ENCODE data around the gene ARPC4. TPM values are rescaled to one million over a fixed set of nuclear protein-coding genes. Genes with fewer than 3 reads are reported as not detected.
"Not testable (repeated sequence)": the region's sequence is repeated elsewhere in the genome, so short reads cannot be mapped to it uniquely, and the experiment has no call there.

ARPC4 gene
- polyA plus RNA-seq, 2 of the 4 experiments (the other 2 are of a cell fraction): 140 to 298 TPM

- TF ChIP-seq EHF (CRISPR knock-in tag; IDR thresholded peaks at IDR 0.05) (no peak), TFCP2L1 (CRISPR knock-in tag; IDR thresholded peaks at IDR 0.05) (no peak), CTCF (IDR thresholded peaks at IDR 0.05) (0 out of 3 replicates have a peak, but pooled peaks have one; percentile 6), GATA3 (IDR thresholded peaks at IDR 0.05; ENCODE audit: borderline replicate concordance) (no peak), RAD21 (conservative IDR thresholded peaks at IDR 0.05 in 1 of 2, IDR thresholded peaks at IDR 0.05 in 1 of 2) (peak; percentile 16 to 55; a peak in 3 of 5 replicates), SMC3 (IDR thresholded peaks at IDR 0.05) (no peak), EHMT2 (IDR thresholded peaks at IDR 0.05; ENCODE audit: low read depth) (no peak), PHF8 (IDR thresholded peaks at IDR 0.05; ENCODE audit: borderline replicate concordance, low read depth) (no peak), NPAS2 (CRISPR knock-in tag; IDR thresholded peaks at IDR 0.05; ENCODE audit: borderline replicate concordance) (no peak)
- 58% methylated on average over 6 of the region's 6 CpGs for WGBS (ENCODE audit: missing lambda C conversion rate)
- Histone ChIP-seq H3K4me3 (no peak overlapping the region), H3K9me3 (no peaks in the 10 kb centered on the region), H3K4me1 (peaks cover 3% of the 10 kb centered on the region; the same call in 1 of the 3 replicates), H3K27ac (no peak overlapping the region), H3K4me2 (no peak overlapping the region)
- DNase-seq (ENCODE audit: low read depth in 1 of 2, low spot score in 1 of 2): no peak
- no peak for ATAC-seq
- POLR2A ChIA-PET: interaction anchor here (0.6 kb wide), 1 partner anchor 833 kb away, joined by 4 read pairs; no protein-coding TSS in a partner anchor
- no peak for FAIRE-seq
- CTCF ChIA-PET: interaction anchor here (0.6 to 1.5 kb wide), 7 partner anchors 12 to 99 kb away, joined by 3 to 9 read pairs (median 3); no protein-coding TSS in a partner anchor
Observed at GRCh38 chr3:9852528-9852927, 59.6 kb downstream of the ARPC4 start.

- H3K27ac ChIP-seq; H3K4me3 ChIP-seq; ATAC-seq; H3K9me3 ChIP-seq; H3K4me2 ChIP-seq; DNase-seq (ENCODE audit: low read depth in 1 of 2, low spot score in 1 of 2); POLR2A ChIA-PET; H3K4me1 ChIP-seq; FAIRE-seq: not testable (repeated sequence)
- CTCF ChIA-PET: interaction anchor here (1.1 to 3.2 kb wide), 3 partner anchors 30 to 92 kb away, joined by 3 to 19 read pairs (median 3); no protein-coding TSS in a partner anchor
- WGBS (ENCODE audit: missing lambda C conversion rate): 76% methylated on average over 11 of the region's 11 CpGs
Observed at GRCh38 chr3:9854291-9854940, 61.5 kb downstream of the ARPC4 start.

GRCh38 chr3:9855594-9855993, 62.7 kb downstream of the ARPC4 start:
- Histone ChIP-seq H3K4me1 (no peaks in the 10 kb centered on the region), H3K4me3 (no peak overlapping the region), H3K27ac (no peak overlapping the region), H3K4me2 (no peak overlapping the region), H3K9me3 (no peaks in the 10 kb centered on the region)
- ChIA-PET CTCF (interaction anchor here (1.5 to 3.2 kb wide), 2 partner anchors 29 to 91 kb away, joined by 3 to 19 read pairs; no protein-coding TSS in a partner anchor), POLR2A (no interaction called here)
- FAIRE-seq (no peak), DNase-seq (ENCODE audit: low read depth in 1 of 2, low spot score in 1 of 2) (no peak), ATAC-seq (no peak)
- WGBS (ENCODE audit: missing lambda C conversion rate): 88% methylated on average over 3 of the region's 3 CpGs
- TF ChIP-seq TP53 (CRISPR knock-in tag; IDR thresholded peaks at IDR 0.05) (no peak), KDM5A (IDR thresholded peaks at IDR 0.05) (no peak), EHMT2 (IDR thresholded peaks at IDR 0.05; ENCODE audit: low read depth) (no peak), EHF (CRISPR knock-in tag; IDR thresholded peaks at IDR 0.05) (no peak), RNF2 (IDR thresholded peaks at IDR 0.05; ENCODE audit: borderline replicate concordance, low read depth) (no peak), MAX (IDR thresholded peaks at IDR 0.05) (no peak), FOSL2 (IDR thresholded peaks at IDR 0.05) (no peak), FOSL2 (CRISPR knock-in tag; IDR thresholded peaks at IDR 0.05) (no peak), JUN (IDR thresholded peaks at IDR 0.05) (no peak), KDM1A (IDR thresholded peaks at IDR 0.05; ENCODE audit: low read depth) (no peak), USF2 (IDR thresholded peaks at IDR 0.05) (no peak), ZC3H11A (IDR thresholded peaks at IDR 0.05) (no peak), FOSB (CRISPR knock-in tag; IDR thresholded peaks at IDR 0.05) (no peak)

Other genes starting within 250 kb of the ARPC4 start
- gene LHFPL4, start 239.3 kb upstream of the ARPC4 start, polyA plus RNA-seq (2011; rRNA removed): 0.08 and 0.21 TPM in 2 replicates
- gene LHFPL4, start 239.3 kb upstream of the ARPC4 start, polyA plus RNA-seq (2017; fragmentation: RNase III; extraction: RNeasy Plus Mini Kit Qiagen cat#74134 plus additional on column Dnase treatment): 0.14 to 0.39 TPM (median 0.18 TPM) in 3 replicates
- gene MTMR14, start 143.6 kb upstream of the ARPC4 start, polyA plus RNA-seq (2011; rRNA removed): 28.8 and 33.4 TPM in 2 replicates
- gene MTMR14, start 143.6 kb upstream of the ARPC4 start, polyA plus RNA-seq (2017; fragmentation: RNase III; extraction: RNeasy Plus Mini Kit Qiagen cat#74134 plus additional on column Dnase treatment): 16.6 to 17.8 TPM (median 17.7 TPM) in 3 replicates
- 0.03 and 0.07 TPM in 2 replicates for gene CPNE9, start 89.2 kb upstream of the ARPC4 start, polyA plus RNA-seq (2011; rRNA removed)
- 0.05 to 0.07 TPM in 2 of 3 replicates, not detected in the other for gene CPNE9, start 89.2 kb upstream of the ARPC4 start, polyA plus RNA-seq (2017; fragmentation: RNase III; extraction: RNeasy Plus Mini Kit Qiagen cat#74134 plus additional on column Dnase treatment)
- gene BRPF1, start 61.3 kb upstream of the ARPC4 start, polyA plus RNA-seq (2011; rRNA removed): 8.6 and 10.1 TPM in 2 replicates
- gene BRPF1, start 61.3 kb upstream of the ARPC4 start, polyA plus RNA-seq (2017; fragmentation: RNase III; extraction: RNeasy Plus Mini Kit Qiagen cat#74134 plus additional on column Dnase treatment): 11.9 to 12.4 TPM (median 12.1 TPM) in 3 replicates
- 21.2 and 21.6 TPM in 2 replicates for gene OGG1, start 43.1 kb upstream of the ARPC4 start, polyA plus RNA-seq (2011; rRNA removed)
- 17.2 to 20.0 TPM (median 18.1 TPM) in 3 replicates for gene OGG1, start 43.1 kb upstream of the ARPC4 start, polyA plus RNA-seq (2017; fragmentation: RNase III; extraction: RNeasy Plus Mini Kit Qiagen cat#74134 plus additional on column Dnase treatment)
- 13.5 and 16.0 TPM in 2 replicates for gene CAMK1, start 23.1 kb upstream of the ARPC4 start, polyA plus RNA-seq (2011; rRNA removed)
- 15.6 to 16.1 TPM (median 15.9 TPM) in 3 replicates for gene CAMK1, start 23.1 kb upstream of the ARPC4 start, polyA plus RNA-seq (2017; fragmentation: RNase III; extraction: RNeasy Plus Mini Kit Qiagen cat#74134 plus additional on column Dnase treatment)
- gene TADA3, start 609 bp upstream of the ARPC4 start, polyA plus RNA-seq (2011; rRNA removed): 42.6 and 49.2 TPM in 2 replicates
- gene TADA3, start 609 bp upstream of the ARPC4 start, polyA plus RNA-seq (2017; fragmentation: RNase III; extraction: RNeasy Plus Mini Kit Qiagen cat#74134 plus additional on column Dnase treatment): 44.3 to 53.6 TPM (median 50.3 TPM) in 3 replicates
- gene TTLL3, start 17.2 kb downstream of the ARPC4 start, polyA plus RNA-seq (2011; rRNA removed): 13.0 and 18.1 TPM in 2 replicates
- 9.9 to 12.8 TPM (median 10.3 TPM) in 3 replicates for gene TTLL3, start 17.2 kb downstream of the ARPC4 start, polyA plus RNA-seq (2017; fragmentation: RNase III; extraction: RNeasy Plus Mini Kit Qiagen cat#74134 plus additional on column Dnase treatment)
- 38.9 and 47.1 TPM in 2 replicates for gene RPUSD3, start 50.9 kb downstream of the ARPC4 start, polyA plus RNA-seq (2011; rRNA removed)
- gene RPUSD3, start 50.9 kb downstream of the ARPC4 start, polyA plus RNA-seq (2017; fragmentation: RNase III; extraction: RNeasy Plus Mini Kit Qiagen cat#74134 plus additional on column Dnase treatment): 42.2 to 45.0 TPM (median 44.5 TPM) in 3 replicates
- 6.3 and 10.4 TPM in 2 replicates for gene CIDEC, start 87.2 kb downstream of the ARPC4 start, polyA plus RNA-seq (2011; rRNA removed)
- 2.0 to 3.3 TPM (median 2.8 TPM) in 3 replicates for gene CIDEC, start 87.2 kb downstream of the ARPC4 start, polyA plus RNA-seq (2017; fragmentation: RNase III; extraction: RNeasy Plus Mini Kit Qiagen cat#74134 plus additional on column Dnase treatment)
- gene JAGN1, start 97.5 kb downstream of the ARPC4 start, polyA plus RNA-seq (2011; rRNA removed): 63.2 and 79.3 TPM in 2 replicates
- gene JAGN1, start 97.5 kb downstream of the ARPC4 start, polyA plus RNA-seq (2017; fragmentation: RNase III; extraction: RNeasy Plus Mini Kit Qiagen cat#74134 plus additional on column Dnase treatment): 48.6 to 53.7 TPM (median 49.6 TPM) in 3 replicates
- 0.53 and 0.60 TPM in 2 replicates for gene IL17RE, start 109.8 kb downstream of the ARPC4 start, polyA plus RNA-seq (2011; rRNA removed)
- gene IL17RE, start 109.8 kb downstream of the ARPC4 start, polyA plus RNA-seq (2017; fragmentation: RNase III; extraction: RNeasy Plus Mini Kit Qiagen cat#74134 plus additional on column Dnase treatment): 0.44 to 0.67 TPM (median 0.47 TPM) in 3 replicates
- gene IL17RC, start 124.0 kb downstream of the ARPC4 start, polyA plus RNA-seq (2011; rRNA removed): 7.7 and 12.2 TPM in 2 replicates
- 9.1 to 9.8 TPM (median 9.4 TPM) in 3 replicates for gene IL17RC, start 124.0 kb downstream of the ARPC4 start, polyA plus RNA-seq (2017; fragmentation: RNase III; extraction: RNeasy Plus Mini Kit Qiagen cat#74134 plus additional on column Dnase treatment)
- gene CRELD1, start 140.8 kb downstream of the ARPC4 start, polyA plus RNA-seq (2011; rRNA removed): 13.1 and 13.9 TPM in 2 replicates
- 9.8 to 13.6 TPM (median 11.1 TPM) in 3 replicates for gene CRELD1, start 140.8 kb downstream of the ARPC4 start, polyA plus RNA-seq (2017; fragmentation: RNase III; extraction: RNeasy Plus Mini Kit Qiagen cat#74134 plus additional on column Dnase treatment)
- gene PRRT3, start 159.3 kb downstream of the ARPC4 start, polyA plus RNA-seq (2011; rRNA removed): 0.50 and 0.53 TPM in 2 replicates
- 1.1 to 1.3 TPM (median 1.1 TPM) in 3 replicates for gene PRRT3, start 159.3 kb downstream of the ARPC4 start, polyA plus RNA-seq (2017; fragmentation: RNase III; extraction: RNeasy Plus Mini Kit Qiagen cat#74134 plus additional on column Dnase treatment)
- gene EMC3, start 193.8 kb downstream of the ARPC4 start, polyA plus RNA-seq (2011; rRNA removed): 133 and 170 TPM in 2 replicates
- 63.5 to 72.9 TPM (median 65.0 TPM) in 3 replicates for gene EMC3, start 193.8 kb downstream of the ARPC4 start, polyA plus RNA-seq (2017; fragmentation: RNase III; extraction: RNeasy Plus Mini Kit Qiagen cat#74134 plus additional on column Dnase treatment)
- 37.7 and 44.3 TPM in 2 replicates for gene FANCD2, start 233.4 kb downstream of the ARPC4 start, polyA plus RNA-seq (2011; rRNA removed)
- 25.1 to 27.9 TPM (median 26.9 TPM) in 3 replicates for gene FANCD2, start 233.4 kb downstream of the ARPC4 start, polyA plus RNA-seq (2017; fragmentation: RNase III; extraction: RNeasy Plus Mini Kit Qiagen cat#74134 plus additional on column Dnase treatment)

Measured in A549 (cell line).